AG04449 (cell line): ENCODE results near the gene TRIM42.

ENCODE experiments used
- CTCF ChIA-PET: fragments of 350-600 bp; formaldehyde crosslinking; extraction: SDS; loops from one replicate; lab custom pipeline; 2021; ENCODE audit warnings: antibody characterized with exemption; lab: Yijun Ruan, JAX
- POLR2A ChIA-PET: fragments of 400-600, 350-600 bp; formaldehyde crosslinking; extraction: SDS; loops from one replicate; lab custom pipeline; 2020; ENCODE audit warnings: antibody characterized with exemption, inconsistent platforms; lab: Yijun Ruan, JAX
- DNase-seq: peaks from one replicate; pipeline ENCODE4 v3.0.0-alpha.2; 2010; ENCODE audit warnings: low read depth, low spot score
- H3K4me3 ChIP-seq: 2 replicates; pipeline ENCODE4 v1.5.1; 2011; ENCODE audit warnings: low read depth, mild to moderate bottlenecking, control low read depth, low read length
- CTCF ChIP-seq: IDR thresholded peaks from one replicate; pipeline ENCODE4 v1.5.1; 2011; ENCODE audit warnings: mild to moderate bottlenecking, moderate library complexity, low read length, control low read depth, inconsistent platforms; ENCODE audit not compliant: insufficient read depth; ENCODE audit errors: missing control alignments

Gene TRIM42

GRCh38 chr3:140636406-140637138 is 41.3 kb upstream of the TRIM42 start:
- CTCF ChIA-PET: no interaction called here
- no peak for DNase-seq

GRCh38 chr3:140651287-140651686 is 26.6 kb upstream of the TRIM42 start:
- DNase-seq: no peak
- no peak for TF ChIP-seq CTCF
- ChIA-PET POLR2A (no interaction called here), CTCF (no interaction called here)
- no peak overlapping the region for H3K4me3 ChIP-seq

More at GRCh38 chr3:140636406-140637138, 41.3 kb upstream of the TRIM42 start:
- no peak for TF ChIP-seq CTCF
- H3K4me3 ChIP-seq: no peak overlapping the region
- POLR2A ChIA-PET: no interaction called here

- no peak for TF ChIP-seq CTCF
- DNase-seq: no peak
- H3K4me3 ChIP-seq: no peak overlapping the region
- CTCF ChIA-PET: no interaction called here
- POLR2A ChIA-PET: no interaction called here
These were observed 22.2 kb upstream of the TRIM42 start for GRCh38 chr3:140655678-140656077.

- CTCF ChIA-PET: no interaction called here
- no peak for TF ChIP-seq CTCF
- H3K4me3 ChIP-seq: no peak overlapping the region
- DNase-seq: no peak
- POLR2A ChIA-PET: no interaction called here
These were observed 13.8 kb upstream of the TRIM42 start for GRCh38 chr3:140664111-140664510.

GRCh38 chr3:140682586-140682985 is 4.7 kb downstream of the TRIM42 start:
- no peak for TF ChIP-seq CTCF
- POLR2A ChIA-PET: no interaction called here
- no peak for DNase-seq
- CTCF ChIA-PET: no interaction called here
- H3K4me3 ChIP-seq: no peak overlapping the region

- POLR2A ChIA-PET: no interaction called here
- CTCF ChIA-PET: no interaction called here
- no peak for TF ChIP-seq CTCF
- no peak overlapping the region for H3K4me3 ChIP-seq
- no peak for DNase-seq
These were observed 8.3 kb downstream of the TRIM42 start for GRCh38 chr3:140686128-140686527.
